ENCODE data around the gene TEX36. TPM values are rescaled to one million over a fixed set of nuclear protein-coding genes. Genes with fewer than 3 reads are reported as not detected.
A peak's percentile ranks its signal among the peaks of the same experiment; 100 is the strongest.
"Not testable (repeated sequence)": the region's sequence is repeated elsewhere in the genome, so short reads cannot be mapped to it uniquely, and the experiment has no call there.

The TEX36 gene
- total RNA-seq, 4 donors from 2014 or later, result not detected

DNA sequence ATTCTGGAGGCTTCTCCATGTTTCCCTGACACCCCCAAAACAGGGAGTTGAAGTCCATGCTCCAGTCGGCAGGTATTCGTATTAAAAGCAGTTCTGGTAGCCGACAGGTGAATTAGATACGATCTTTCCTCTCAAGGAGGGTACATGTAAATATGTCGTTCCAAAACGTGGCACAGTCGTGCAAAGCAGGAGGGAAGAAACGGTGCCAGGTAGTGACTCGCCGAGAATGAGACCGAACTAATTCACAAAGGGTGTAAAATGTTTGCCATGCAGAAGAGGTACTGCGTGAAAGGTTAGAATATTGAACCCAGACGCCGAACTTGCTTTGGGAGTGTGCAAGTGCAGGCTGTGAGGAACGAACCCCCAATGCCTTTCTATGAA is 37.0 kb upstream of the TEX36 start:
- H3K4me1 ChIP-seq, result peaks cover 15 to 31% (median 21%) of the 10 kb centered on the region in 4 donors
- H3K9me3 ChIP-seq, result no peaks in the 10 kb centered on the region
- peaks cover 13 to 38% (median 32%) of the 10 kb centered on the region in 4 donors for H3K36me3 ChIP-seq
- no peak for DNase-seq (ENCODE audit: extremely low spot score)
- H3K27ac ChIP-seq (replicated peaks in 1 of 4), result peak overlapping the region; percentile 85 to 94 (median 90)
- under 1% methylated on average over 15 of the region's 15 CpGs for WGBS
- no peaks in the 10 kb centered on the region for H3K27me3 ChIP-seq
- TF ChIP-seq POLR2A (IDR thresholded peaks at IDR 0.05; ENCODE audit: low read depth) (no peak), EP300 (IDR thresholded peaks at IDR 0.05) (no peak), CTCF (IDR thresholded peaks at IDR 0.05) (no peak), POLR2AphosphoS5 (IDR thresholded peaks at IDR 0.05) (no peak)
- peak overlapping the region; percentile 78 to 91 (median 84) for H3K4me3 ChIP-seq
- intact Hi-C loops (cut with DNase I), result no loop called here

DNA sequence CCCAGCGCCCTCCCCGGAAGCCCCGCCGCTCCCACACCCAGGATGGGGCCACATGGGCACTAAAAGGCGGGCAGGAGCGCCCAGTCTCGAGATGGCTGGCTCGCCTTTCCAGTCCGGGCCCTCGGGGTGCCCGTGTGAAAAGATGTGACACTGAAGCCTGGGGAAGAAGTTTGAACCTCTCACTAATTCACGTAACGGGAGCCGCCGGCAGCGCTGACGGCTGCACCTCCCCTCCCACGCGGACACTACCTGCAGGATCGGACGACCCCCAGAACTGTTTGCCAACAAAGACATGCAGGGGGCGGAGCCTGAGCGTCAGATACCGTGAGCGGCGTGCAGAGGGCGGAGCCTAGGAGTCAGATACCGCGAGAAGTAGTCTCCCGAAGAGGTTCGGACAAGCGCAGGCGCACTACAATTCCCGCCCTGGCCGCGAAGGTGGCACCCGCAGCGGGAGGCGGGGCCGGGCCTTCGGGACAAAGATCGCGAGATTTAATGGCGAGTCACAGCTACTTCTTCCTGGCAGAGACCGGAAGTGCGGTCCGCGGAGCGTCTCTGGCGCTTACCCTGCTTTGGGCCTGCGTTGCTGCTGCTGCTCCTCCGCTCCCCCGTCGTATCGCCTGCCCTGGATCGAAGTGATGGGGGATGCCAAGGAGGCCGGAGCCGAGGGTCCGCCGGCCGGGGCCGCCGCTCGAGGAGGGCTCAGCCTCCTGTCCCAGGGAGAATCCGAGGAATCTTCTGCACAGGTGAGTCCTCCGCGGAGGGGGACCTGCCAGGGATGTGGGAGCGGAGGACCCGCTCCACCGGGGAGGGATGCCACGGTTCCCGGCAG is 36.4 kb upstream of the TEX36 start, which contains the start of gene EDRF1:
Gene EDRF1 (plus strand): TSS at position 537 of the 829 bp plus-strand sequence. CDS start 99 bp downstream, at position 636.
- no peaks in the 10 kb centered on the region for H3K9me3 ChIP-seq
- DNase-seq (ENCODE audit: extremely low spot score), result peak; percentile 99
- TF ChIP-seq POLR2A (IDR thresholded peaks at IDR 0.05; ENCODE audit: low read depth) (no peak), CTCF (IDR thresholded peaks at IDR 0.05) (peak in 1 of 3 experiments; percentile 15), EP300 (IDR thresholded peaks at IDR 0.05) (no peak), POLR2AphosphoS5 (IDR thresholded peaks at IDR 0.05) (peak; percentile 93 to 95)
- peaks cover 15 to 31% (median 21%) of the 10 kb centered on the region in 4 donors for H3K4me1 ChIP-seq
- no peaks in the 10 kb centered on the region for H3K27me3 ChIP-seq
- H3K4me3 ChIP-seq, result peak within 1 kb of the TSS; percentile 78 to 91 (median 84)
- peak within 1 kb of the TSS; percentile 85 to 94 (median 90) for H3K27ac ChIP-seq (replicated peaks in 1 of 4)
- WGBS, result 0% methylated on average over 23 of the region's 72 CpGs
- peaks cover 8 to 32% (median 26%) of the 10 kb centered on the region in 4 donors for H3K36me3 ChIP-seq
- intact Hi-C loops (cut with DNase I), result no loop called here

GRCh38 chr10:125714728-125715127 is 31.8 kb upstream of the TEX36 start:
- DNase-seq (ENCODE audit: extremely low spot score); H3K4me3 ChIP-seq; intact Hi-C loops (cut with DNase I); H3K36me3 ChIP-seq; H3K9me3 ChIP-seq; H3K27ac ChIP-seq (replicated peaks in 1 of 4); H3K27me3 ChIP-seq: not testable (repeated sequence)
- peaks cover 9 to 18% (median 15%) of the 10 kb centered on the region in 4 donors for H3K4me1 ChIP-seq
- 100% methylated on average over 3 of the region's 4 CpGs for WGBS

DNA sequence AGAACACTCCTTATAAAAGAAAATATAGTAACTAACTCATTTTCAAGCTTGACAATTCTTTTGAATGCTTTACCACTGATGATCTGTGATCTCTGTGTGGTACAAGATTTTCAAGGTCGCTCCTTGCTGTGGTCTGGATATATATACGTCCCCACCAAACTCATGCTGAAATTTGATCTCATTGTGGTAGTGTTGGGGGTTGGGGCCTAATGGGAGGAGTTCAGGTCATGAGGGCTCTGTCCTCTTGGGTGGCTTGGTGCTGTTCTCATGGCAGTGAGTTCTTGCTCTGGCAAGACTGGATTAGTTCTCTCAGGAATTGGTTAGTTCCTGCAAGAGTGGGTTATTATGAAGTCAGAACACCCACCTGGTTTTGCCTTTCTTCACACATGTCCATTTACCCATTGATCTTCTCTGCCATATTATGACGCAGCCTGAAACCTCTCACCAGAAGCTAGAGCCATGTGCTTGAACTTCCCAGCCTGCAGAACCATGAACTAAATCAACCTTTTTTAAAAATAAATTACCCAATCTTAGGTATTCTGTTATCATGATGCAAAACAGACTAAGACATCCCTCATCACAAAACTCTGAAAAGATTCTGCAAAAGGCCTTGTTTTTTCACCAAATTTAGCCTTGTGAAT is 28.3 kb upstream of the TEX36 start:
- DNase-seq (ENCODE audit: extremely low spot score), result no peak
- no peaks in the 10 kb centered on the region for H3K27me3 ChIP-seq
- no peak overlapping the region for H3K27ac ChIP-seq (replicated peaks in 1 of 4)
- peaks cover 5 to 29% (median 20%) of the 10 kb centered on the region in 4 donors for H3K4me1 ChIP-seq
- intact Hi-C loops (cut with DNase I), result no loop called here
- WGBS, result 89% methylated on average over 3 of the region's 3 CpGs
- H3K36me3 ChIP-seq, result no peaks in the 10 kb centered on the region
- H3K9me3 ChIP-seq, result no peaks in the 10 kb centered on the region
- TF ChIP-seq POLR2AphosphoS5 (IDR thresholded peaks at IDR 0.05) (no peak), CTCF (IDR thresholded peaks at IDR 0.05) (no peak), EP300 (IDR thresholded peaks at IDR 0.05) (no peak), POLR2A (IDR thresholded peaks at IDR 0.05; ENCODE audit: low read depth) (no peak)
- H3K4me3 ChIP-seq, result no peak overlapping the region

Measured in esophagus muscularis mucosa (tissue), 4 donors.